HepG2 (cell line): Measurements from ENCODE around the gene DVL3. TPM values are rescaled to one million over a fixed set of nuclear protein-coding genes. Genes with fewer than 3 reads are reported as not detected.

ENCODE experiments used
- ATAC-seq: fragments of 200-7000 bp; cut with Tn5 transposase; 3 replicates; pipeline ENCODE4 v1.9.1; 2020; ENCODE audit warnings: mild to moderate bottlenecking, moderate library complexity
- BruUV-seq: library from RNA; stranded (reverse); fragments of 400-500 nt; replicated peaks from 2 replicates; lab custom pipeline; 2021; lab: Mats Ljungman, UMichigan
- CTCF ChIA-PET: fragments of 300-600 bp; formaldehyde crosslinking; extraction: SDS; loops from one replicate; lab custom pipeline; 2021; ENCODE audit warnings: low total read pairs, inconsistent platforms, low intra/inter-chr PET ratio; lab: Yijun Ruan, JAX
- POLR2A ChIA-PET: fragments of 350-600 bp; sonication (Branson Sonifier 250); formaldehyde crosslinking; loops from one replicate; lab custom pipeline; 2020; ENCODE audit warnings: antibody characterized with exemption, inconsistent platforms; lab: Yijun Ruan, JAX
- DNase-seq: peaks from one replicate; pipeline ENCODE4 v3.0.0-alpha.2; 2015; ENCODE audit warnings: low spot score
- FAIRE-seq: peaks from 3 replicates; lab custom pipeline; 2011; peaks lifted over from hg19 to GRCh38; lab: Jason Lieb, UNC
- H2AFZ ChIP-seq: one replicate; pipeline ENCODE4 v1.6.1; 2011; ENCODE audit warnings: low read length, inconsistent platforms
- H3K27ac ChIP-seq: fragments of 300-600 bp; 3 replicates; pipeline ENCODE4 v1.8.0; 2011; ENCODE audit warnings: mixed run types, mild to moderate bottlenecking, mixed read lengths, low read length, inconsistent platforms; ENCODE audit not compliant: insufficient read depth; ENCODE audit errors: extremely low read length
- H3K27me3 ChIP-seq, 2 experiments: fragments of 200-600 bp in 1 of 2; 2 replicates in 1 of 2; 3 replicates in 1 of 2; pipeline versions ENCODE4 v1.6.0 to v1.8.0; 2011; ENCODE audit warnings: low read length in 2 of 2, mild to moderate bottlenecking in 2 of 2, moderate library complexity in 2 of 2, inconsistent platforms in 1 of 2; ENCODE audit not compliant: insufficient read depth in 2 of 2, control insufficient read depth in 1 of 2
- H3K36me3 ChIP-seq, 2 experiments: fragments of 200-600 bp in 1 of 2; replicated peaks in 1 of 2; 2 replicates in 1 of 2; 3 replicates in 1 of 2; pipeline versions ENCODE4 v1.5.1 to v1.8.0; 2011; ENCODE audit warnings: low read length in 2 of 2, inconsistent platforms in 1 of 2; ENCODE audit not compliant: insufficient read depth in 2 of 2, control insufficient read depth in 1 of 2
- H3K4me1 ChIP-seq: 2 replicates; pipeline ENCODE4 v1.5.1; 2012; ENCODE audit warnings: low read length, inconsistent platforms; ENCODE audit not compliant: insufficient read depth
- H3K4me2 ChIP-seq: 2 replicates; pipeline ENCODE4 v1.6.0; 2011; ENCODE audit warnings: low read depth, low read length, inconsistent platforms
- H3K4me3 ChIP-seq, 3 experiments: fragments of 200-600 bp in 1 of 3; sonication (generic), shearing (Covaris generic) in 1 of 3; replicated peaks in 1 of 3; 2 replicates each; pipeline ENCODE4 v1.5.1; 2011 to 2016; ENCODE audit warnings: low read length in 3 of 3, inconsistent platforms in 2 of 3, low read depth in 2 of 3, mild to moderate bottlenecking in 2 of 3, control low read depth in 1 of 3, mixed read lengths in 1 of 3; ENCODE audit not compliant: insufficient read depth in 1 of 3
- H3K79me2 ChIP-seq: one replicate; pipeline ENCODE4 v1.6.1; 2011; ENCODE audit warnings: low read length, inconsistent platforms; ENCODE audit not compliant: insufficient read depth
- H3K9ac ChIP-seq: 2 replicates; pipeline ENCODE4 v1.6.0; 2011; ENCODE audit warnings: mild to moderate bottlenecking, low read depth, low read length, inconsistent platforms; ENCODE audit not compliant: insufficient read depth
- H3K9me3 ChIP-seq: 2 replicates; pipeline ENCODE4 v1.5.1; 2012; ENCODE audit warnings: mild to moderate bottlenecking, low read length
- H4K20me1 ChIP-seq: 2 replicates; pipeline ENCODE4 v1.6.0; 2011; ENCODE audit warnings: inconsistent platforms, mild to moderate bottlenecking, low read length, moderate library complexity; ENCODE audit not compliant: insufficient read depth
- AGO2 ChIP-seq: fragments of 200-400 bp; formaldehyde crosslinking; optimal IDR thresholded peaks from 2 replicates; pipeline ENCODE3; 2017; ENCODE audit warnings: mild to moderate bottlenecking, low read depth, low read length, moderate library complexity
- FOXC1 ChIP-seq: sonication (generic); formaldehyde crosslinking; IDR thresholded peaks from 2 replicates; pipeline ENCODE4 v1.8.0; 2022; ENCODE audit warnings: mild to moderate bottlenecking, missing genetic modification reagents, borderline replicate concordance
- HDAC2 ChIP-seq: sonication (generic); formaldehyde crosslinking; IDR thresholded peaks from 2 replicates; pipeline ENCODE4 v1.4.0; 2020; ENCODE audit warnings: missing genetic modification reagents
- ZBTB14 ChIP-seq: sonication (generic); formaldehyde crosslinking; IDR thresholded peaks from 2 replicates; pipeline ENCODE4 v1.4.0; 2020; ENCODE audit warnings: missing genetic modification reagents
- ZNF329 ChIP-seq: sonication (generic); formaldehyde crosslinking; IDR thresholded peaks from 2 replicates; pipeline ENCODE4 v1.9.0; 2021; ENCODE audit warnings: low read depth, mild to moderate bottlenecking, missing genetic modification reagents
- ZNF367 ChIP-seq: sonication (generic); formaldehyde crosslinking; IDR thresholded peaks from 2 replicates; pipeline ENCODE4 v1.4.0; 2020; ENCODE audit warnings: missing genetic modification reagents, borderline replicate concordance
- ZNF460 ChIP-seq: sonication (generic); formaldehyde crosslinking; IDR thresholded peaks from 2 replicates; pipeline ENCODE4 v1.5.1; 2020; ENCODE audit warnings: missing genetic modification reagents, mild to moderate bottlenecking, borderline replicate concordance
- ZNF563 ChIP-seq: sonication (generic); formaldehyde crosslinking; IDR thresholded peaks from 2 replicates; pipeline ENCODE4 v1.8.0; 2022; ENCODE audit warnings: mild to moderate bottlenecking, moderate library complexity, missing genetic modification reagents
- ZNF598 ChIP-seq: sonication (generic); formaldehyde crosslinking; IDR thresholded peaks from 2 replicates; pipeline ENCODE4 v1.5.1; 2020; ENCODE audit warnings: mild to moderate bottlenecking, missing genetic modification reagents, borderline replicate concordance
- ZNF674 ChIP-seq: sonication (generic); formaldehyde crosslinking; IDR thresholded peaks from 2 replicates; pipeline ENCODE4 v1.5.0; 2020; ENCODE audit warnings: low read depth, mild to moderate bottlenecking, missing genetic modification reagents
- ZNF704 ChIP-seq: sonication (generic); formaldehyde crosslinking; IDR thresholded peaks from 2 replicates; pipeline ENCODE4 v1.8.1; 2023; ENCODE audit warnings: mild to moderate bottlenecking, inconsistent platforms, moderate library complexity, missing genetic modification reagents, borderline replicate concordance
- ZNF724P ChIP-seq: sonication (generic); formaldehyde crosslinking; IDR thresholded peaks from 2 replicates; pipeline ENCODE4 v1.8.0; 2022; ENCODE audit warnings: missing genetic modification reagents, borderline replicate concordance
- WGBS: methylation state at CpG from one replicate; pipeline ENCODE4 v1.1.6; 2017; ENCODE audit warnings: low lambda C conversion rate; 5-methylcytosine and 5-hydroxymethylcytosine counted together
- in situ Hi-C: cut with HindIII; loops from 2 replicates; pipeline ENCODE4 v1.10.0; 2017; ENCODE audit warnings: low pct_unique_long_range_greater_than_20kb; ENCODE audit not compliant: extremely low pct_ligation_motif_present
- intact Hi-C: fragments of 100-400 bp; cut with micrococcal nuclease; formaldehyde crosslinking; loops from one replicate; pipeline ENCODE4 v1.10.0; 2022; ENCODE audit not compliant: unreplicated experiment
- polyA plus RNA-seq, 8 experiments: library from polyadenylated mRNA; depleted of rRNA in 3 of 8; stranded (reverse) in 7 of 8; unstranded in 1 of 8; fragments of >200 nt; fragmentation: Illumina TruSeq in 4 of 8; extraction: Trizol in 4 of 8; gene quantifications; 2 replicates each; pipeline versions ENCODE4 v1.2.1 to v1.2.3, GENCODE V29; 2011 to 2016; ENCODE audit warnings: low read depth in 4 of 8, missing spikeins in 1 of 8, mixed read lengths in 1 of 8; ENCODE audit not compliant: insufficient read depth in 1 of 8
- total RNA-seq, 5 experiments: library from RNA; depleted of rRNA; stranded (reverse); fragments of >200 nt; fragmentation: Illumina TruSeq; extraction: Trizol; gene quantifications; 2 replicates each; pipeline ENCODE4 v1.2.3, GENCODE V29; 2016; ENCODE audit warnings: low read depth in 1 of 5
- TF ChIP-seq, protein P1 (sequence below): sonication (generic); formaldehyde crosslinking; IDR thresholded peaks from 2 replicates; pipeline ENCODE4 v1.4.0; 2020; ENCODE audit warnings: missing genetic modification reagents, borderline replicate concordance

The DVL3 gene
- total and polyA plus RNA-seq, 2 of the 13 experiments (the other 11 are each of a cell fraction or from before 2014, with no cell fraction given) = 29.0 to 36.1 TPM

GRCh38 chr3:184135911-184136260 is 19.3 kb upstream of the DVL3 start:
- Histone ChIP-seq H3K4me1 (peaks cover 23% of the 10 kb centered on the region), H3K4me2 (peak overlapping the region; percentile 82), H3K4me3 (peak overlapping the region; percentile 86 to 94 (median 93)), H3K9me3 (no peaks in the 10 kb centered on the region), H3K27me3 (no peaks in the 10 kb centered on the region; a peak in 1 of 5 replicates), H3K9ac (peak overlapping the region; percentile 89), H3K27ac (peak overlapping the region; percentile 61), H3K79me2 (peaks cover 30% of the 10 kb centered on the region), H2AFZ (no peak overlapping the region), H3K36me3 (peaks cover 8 to 17% of the 10 kb centered on the region in 2 experiments; a peak in 4 of 5 replicates), H4K20me1 (no peaks in the 10 kb centered on the region)
- BruUV-seq = no TSS peak
- ChIA-PET POLR2A (interaction anchor here (0.6 to 2.8 kb wide), 7 partner anchors 11 to 106 kb away, joined by 3 to 28 read pairs (median 5); partner anchors contain the start of genes ABCF3 and DVL3), CTCF (no interaction called here)
- DNase-seq = no peak
- WGBS = 8% methylated on average over 9 of the region's 9 CpGs
- intact Hi-C loops (loop anchor here (2.0 kb wide), 1 partner anchor 241 kb away; no protein-coding TSS in a partner anchor), in situ Hi-C loops (loop anchor here (25.0 kb wide), 1 partner anchor 249 kb away; the partner anchor contains the start of gene PARL)
- FAIRE-seq = no peak
- no peak for ATAC-seq
- TF ChIP-seq ZBTB14 (0 out of 2 replicates have a peak, but pooled peaks have one; percentile 5), ZNF598 (no peak), ZNF674 (CRISPR knock-in tag) (no peak), ZNF367 (CRISPR knock-in tag) (no peak), HDAC2 (no peak), ZNF704 (CRISPR knock-in tag) (no peak), ZNF563 (no peak), FOXC1 (no peak), ZNF724P (no peak), ZNF329 (CRISPR knock-in tag) (no peak), ZNF460 (CRISPR knock-in tag) (no peak), AGO2 (no peak)
- TF ChIP-seq, protein P1, sequence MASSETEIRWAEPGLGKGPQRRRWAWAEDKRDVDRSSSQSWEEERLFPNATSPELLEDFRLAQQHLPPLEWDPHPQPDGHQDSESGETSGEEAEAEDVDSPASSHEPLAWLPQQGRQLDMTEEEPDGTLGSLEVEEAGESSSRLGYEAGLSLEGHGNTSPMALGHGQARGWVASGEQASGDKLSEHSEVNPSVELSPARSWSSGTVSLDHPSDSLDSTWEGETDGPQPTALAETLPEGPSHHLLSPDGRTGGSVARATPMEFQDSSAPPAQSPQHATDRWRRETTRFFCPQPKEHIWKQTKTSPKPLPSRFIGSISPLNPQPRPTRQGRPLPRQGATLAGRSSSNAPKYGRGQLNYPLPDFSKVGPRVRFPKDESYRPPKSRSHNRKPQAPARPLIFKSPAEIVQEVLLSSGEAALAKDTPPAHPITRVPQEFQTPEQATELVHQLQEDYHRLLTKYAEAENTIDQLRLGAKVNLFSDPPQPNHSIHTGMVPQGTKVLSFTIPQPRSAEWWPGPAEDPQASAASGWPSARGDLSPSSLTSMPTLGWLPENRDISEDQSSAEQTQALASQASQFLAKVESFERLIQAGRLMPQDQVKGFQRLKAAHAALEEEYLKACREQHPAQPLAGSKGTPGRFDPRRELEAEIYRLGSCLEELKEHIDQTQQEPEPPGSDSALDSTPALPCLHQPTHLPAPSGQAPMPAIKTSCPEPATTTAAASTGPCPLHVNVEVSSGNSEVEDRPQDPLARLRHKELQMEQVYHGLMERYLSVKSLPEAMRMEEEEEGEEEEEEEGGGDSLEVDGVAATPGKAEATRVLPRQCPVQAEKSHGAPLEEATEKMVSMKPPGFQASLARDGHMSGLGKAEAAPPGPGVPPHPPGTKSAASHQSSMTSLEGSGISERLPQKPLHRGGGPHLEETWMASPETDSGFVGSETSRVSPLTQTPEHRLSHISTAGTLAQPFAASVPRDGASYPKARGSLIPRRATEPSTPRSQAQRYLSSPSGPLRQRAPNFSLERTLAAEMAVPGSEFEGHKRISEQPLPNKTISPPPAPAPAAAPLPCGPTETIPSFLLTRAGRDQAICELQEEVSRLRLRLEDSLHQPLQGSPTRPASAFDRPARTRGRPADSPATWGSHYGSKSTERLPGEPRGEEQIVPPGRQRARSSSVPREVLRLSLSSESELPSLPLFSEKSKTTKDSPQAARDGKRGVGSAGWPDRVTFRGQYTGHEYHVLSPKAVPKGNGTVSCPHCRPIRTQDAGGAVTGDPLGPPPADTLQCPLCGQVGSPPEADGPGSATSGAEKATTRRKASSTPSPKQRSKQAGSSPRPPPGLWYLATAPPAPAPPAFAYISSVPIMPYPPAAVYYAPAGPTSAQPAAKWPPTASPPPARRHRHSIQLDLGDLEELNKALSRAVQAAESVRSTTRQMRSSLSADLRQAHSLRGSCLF (CRISPR knock-in tag) = 0 out of 2 replicates have a peak, but pooled peaks have one; percentile 14
